Eye (tissue), 1 donor: ENCODE results near the gene FILIP1L.

Source experiments
- DNase-seq: peaks from one replicate; pipeline ENCODE4 v3.0.0-alpha.2; 2015

The FILIP1L gene

GRCh38 chr3:100124201-100124761, 10.0 kb upstream of the FILIP1L start:
- peak; percentile 48 for DNase-seq

GRCh38 chr3:100123112-100123511, 8.8 kb upstream of the FILIP1L start:
- DNase-seq, result no peak

- DNase-seq, result no peak
Measured at GRCh38 chr3:100122321-100122720, 8.0 kb upstream of the FILIP1L start.

- DNase-seq, result no peak
Measured at GRCh38 chr3:100120693-100121092, 6.4 kb upstream of the FILIP1L start.

- no peak for DNase-seq
Measured at GRCh38 chr3:100120012-100120411, 5.7 kb upstream of the FILIP1L start.

- no peak for DNase-seq
Measured at GRCh38 chr3:100117093-100117492, 2.8 kb upstream of the FILIP1L start.

- DNase-seq, result no peak
Measured at GRCh38 chr3:100113723-100114412, 433 bp downstream of the FILIP1L start.

- no peak for DNase-seq
Measured at GRCh38 chr3:100111728-100112127, 2.6 kb downstream of the FILIP1L start.

- no peak for DNase-seq
Measured at GRCh38 chr3:100110162-100110561, 4.1 kb downstream of the FILIP1L start.

GRCh38 chr3:100108464-100109079, 5.7 kb downstream of the FILIP1L start:
- DNase-seq, result no peak

GRCh38 chr3:100107221-100107814, 7.0 kb downstream of the FILIP1L start:
- no peak for DNase-seq

- no peak for DNase-seq
Measured at GRCh38 chr3:100106531-100107141, 7.7 kb downstream of the FILIP1L start.

GRCh38 chr3:100106094-100106493, 8.2 kb downstream of the FILIP1L start:
- no peak for DNase-seq

- no peak for DNase-seq
Measured at GRCh38 chr3:100105501-100105900, 8.8 kb downstream of the FILIP1L start.

- no peak for DNase-seq
Measured at GRCh38 chr3:100104817-100105413, 9.4 kb downstream of the FILIP1L start.

- no peak for DNase-seq
Measured at GRCh38 chr3:100104442-100104798, 9.9 kb downstream of the FILIP1L start.

GRCh38 chr3:100103558-100104441, 10.5 kb downstream of the FILIP1L start:
- no peak for DNase-seq

- DNase-seq, result no peak
Measured at GRCh38 chr3:100102757-100103156, 11.5 kb downstream of the FILIP1L start.

GRCh38 chr3:100100425-100100824, 13.9 kb downstream of the FILIP1L start:
- DNase-seq, result no peak

- no peak for DNase-seq
Measured at GRCh38 chr3:100099621-100100020, 14.7 kb downstream of the FILIP1L start.

GRCh38 chr3:100098784-100099070, 15.6 kb downstream of the FILIP1L start:
- DNase-seq, result no peak
